Measurements from ENCODE around the gene PFKFB2. TPM values are rescaled to one million over a fixed set of nuclear protein-coding genes. Genes with fewer than 3 reads are reported as not detected.

PFKFB2 gene
- total RNA-seq = 1 to 10 TPM; 2.3 to 4.6 (median 3.8) TPM
- 1 to 10 TPM in 1 of 2 donors, under 1 TPM in 1; 0.64 to 2.2 TPM for polyA plus RNA-seq
- total RNA-seq = 17.6 reads per million, percentile 47 among the genes with 10 or more reads in this experiment

DNA sequence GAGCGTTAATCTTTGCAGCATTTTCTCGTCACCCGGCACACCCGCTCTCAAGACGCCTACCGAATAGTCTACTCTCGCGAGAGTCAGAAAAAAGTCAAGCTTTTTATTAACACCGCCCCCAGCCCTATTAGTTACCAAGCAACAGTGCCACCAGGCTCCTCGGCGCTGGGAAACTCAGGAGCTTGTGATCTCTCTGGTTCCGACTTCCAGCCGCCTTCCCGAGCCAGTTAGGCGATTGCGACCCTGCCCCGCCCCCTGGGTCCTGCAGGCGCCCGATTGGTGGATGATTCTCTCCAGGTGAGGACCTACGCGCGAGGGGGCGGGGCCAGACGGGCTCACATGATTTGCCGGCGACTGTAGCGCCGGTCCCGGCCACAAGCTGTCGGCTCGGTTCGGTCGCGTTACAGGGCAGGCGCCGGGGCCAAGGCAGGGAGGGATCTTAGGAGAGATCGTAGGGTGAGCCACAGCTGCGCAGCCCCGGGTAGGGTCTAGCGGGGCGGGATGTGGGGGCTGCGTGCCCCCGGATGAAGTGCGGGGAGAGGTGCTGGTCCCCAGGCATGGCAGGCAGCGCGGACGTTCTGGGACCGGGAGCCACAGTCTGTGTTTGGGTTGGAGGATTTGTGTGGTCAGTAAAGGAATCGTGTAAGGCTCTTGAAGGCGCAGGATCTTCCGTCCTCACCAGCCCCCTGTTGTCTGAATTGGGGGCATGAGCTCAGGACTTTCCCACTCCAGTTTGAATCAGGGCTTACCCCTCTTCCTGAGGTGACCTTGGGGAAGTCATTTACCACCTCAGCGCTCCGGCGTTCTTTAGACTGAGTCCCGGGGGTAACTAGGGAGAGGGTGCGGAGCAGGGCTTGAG is at the start of gene PFKFB2:
Gene PFKFB2, plus strand, starts transcription at position 365 of the 859 bp plus-strand sequence. CDS start 1,443 bp downstream, outside the sequence.
- CTCF ChIA-PET = interaction anchor here (0.7 to 1.9 kb wide), 6 partner anchors 21 to 144 kb away, joined by 3 to 9 read pairs (median 5); partner anchors contain the start of gene C4BPB
- no peaks in the 10 kb centered on the region for H3K27me3 ChIP-seq (ENCODE audit: control insufficient read depth in 2 of 2, insufficient read depth in 2 of 2, low read length in 2 of 2)
- H3K4me3 Mint-ChIP-seq = peak within 1 kb of the TSS; percentile 95 to 100 (median 98)
- H3K9me3 Mint-ChIP-seq = peaks cover 0 to 2% (median 0%) of the 10 kb centered on the region in 11 donors
- DNase-seq = peak; percentile 93 to 97 (median 96)
- POLR2A ChIA-PET = interaction anchor here (0.7 to 2.1 kb wide), 6 partner anchors 17 to 268 kb away, joined by 3 to 10 read pairs (median 3); partner anchors contain the start of genes C4BPB and CD55
- peak within 1 kb of the TSS; percentile 72 for H3K27ac ChIP-seq (ENCODE audit: low read depth, low read length)
- H3K9me3 ChIP-seq (ENCODE audit: control insufficient read depth in 2 of 3, low read length in 3 of 3) = no peaks in the 10 kb centered on the region
- intact Hi-C loops (cut with micrococcal nuclease) = loop anchor here (1.0 to 5.0 kb wide), 8 partner anchors 18 to 819 kb away; partner anchors contain the start of genes FCMR (in 2 of the 2), IKBKE (in 1 of the 2) and MAPKAPK2 (in 1 of the 2)
- H3K36me3 Mint-ChIP-seq = peaks cover 0 to 12% (median 3%) of the 10 kb centered on the region in 5 donors
- peaks cover 25 to 54% (median 49%) of the 10 kb centered on the region in 7 donors for H3K4me1 Mint-ChIP-seq
- H3K36me3 ChIP-seq (ENCODE audit: control insufficient read depth in 2 of 3, insufficient read depth in 3 of 3, low read length in 3 of 3) = peaks cover 0 to 19% (median 10%) of the 10 kb centered on the region in 3 experiments
- peaks cover 0 to 12% (median 0%) of the 10 kb centered on the region in 5 donors for H3K27me3 Mint-ChIP-seq
- H3K4me1 ChIP-seq (ENCODE audit: control insufficient read depth in 2 of 2, insufficient read depth in 2 of 2, low read length in 2 of 2) = peaks cover 11 to 16% of the 10 kb centered on the region in 2 donors
- H3K27ac Mint-ChIP-seq = peak within 1 kb of the TSS; percentile 86 to 100 (median 97)
- ATAC-seq = peak; percentile 93
- peak within 1 kb of the TSS; percentile 85 for H3K4me3 ChIP-seq (ENCODE audit: low read length)

- H3K4me1 Mint-ChIP-seq = peaks cover 0 to 8% (median 4%) of the 10 kb centered on the region in 7 donors
- ATAC-seq (peak; percentile 67), DNase-seq (peak in 5 of 9 donors; percentile 7 to 28 (median 22))
- peak overlapping the region in 1 of 10 donors; percentile 53 for H3K4me3 Mint-ChIP-seq
- H3K27me3 Mint-ChIP-seq = peaks cover 0 to 26% (median 6%) of the 10 kb centered on the region in 5 donors
- no peak overlapping the region for H3K4me3 ChIP-seq (ENCODE audit: low read length)
- H3K4me1 ChIP-seq (ENCODE audit: control insufficient read depth in 2 of 2, insufficient read depth in 2 of 2, low read length in 2 of 2) = no peaks in the 10 kb centered on the region
- no peak overlapping the region for H3K27ac ChIP-seq (ENCODE audit: low read depth, low read length)
- no peaks in the 10 kb centered on the region for H3K36me3 ChIP-seq (ENCODE audit: control insufficient read depth in 2 of 3, insufficient read depth in 3 of 3, low read length in 3 of 3)
- no peaks in the 10 kb centered on the region for H3K9me3 Mint-ChIP-seq
- no peaks in the 10 kb centered on the region for H3K27me3 ChIP-seq (ENCODE audit: control insufficient read depth in 2 of 2, insufficient read depth in 2 of 2, low read length in 2 of 2)
- H3K9me3 ChIP-seq (ENCODE audit: control insufficient read depth in 2 of 3, low read length in 3 of 3) = no peaks in the 10 kb centered on the region
- H3K36me3 Mint-ChIP-seq = no peaks in the 10 kb centered on the region
- intact Hi-C loops (cut with micrococcal nuclease) = loop anchor here (1.0 to 5.0 kb wide), 3 partner anchors 72 to 279 kb away; no protein-coding TSS in a partner anchor
- POLR2A ChIA-PET = interaction anchor here (0.6 kb wide), 1 partner anchor 177 kb away, joined by 3 read pairs; no protein-coding TSS in a partner anchor
- peak overlapping the region in 1 of 9 donors; percentile 36 for H3K27ac Mint-ChIP-seq
- CTCF ChIA-PET = interaction anchor here (0.8 to 1.1 kb wide), 7 partner anchors 16 to 534 kb away, joined by 3 to 4 read pairs (median 3); partner anchors contain the start of gene IKBKE
Measured at GRCh38 chr1:207004931-207005830, 47.9 kb upstream of the PFKFB2 start.

GRCh38 chr1:207006083-207006482 is 47.0 kb upstream of the PFKFB2 start:
- H3K27ac Mint-ChIP-seq = no peak overlapping the region
- CTCF ChIA-PET = interaction anchor here (0.8 to 1.0 kb wide), 3 partner anchors 24 to 280 kb away, joined by 3 to 4 read pairs (median 3); no protein-coding TSS in a partner anchor
- intact Hi-C loops (cut with micrococcal nuclease) = loop anchor here in 1 of 2 donors (5.0 kb wide), 1 partner anchor 71 kb away; no protein-coding TSS in a partner anchor
- no peaks in the 10 kb centered on the region for H3K9me3 Mint-ChIP-seq
- no peak overlapping the region for H3K4me3 ChIP-seq (ENCODE audit: low read length)
- POLR2A ChIA-PET = no interaction called here
- DNase-seq (no peak), ATAC-seq (no peak)
- no peaks in the 10 kb centered on the region for H3K9me3 ChIP-seq (ENCODE audit: control insufficient read depth in 2 of 3, low read length in 3 of 3)
- H3K36me3 ChIP-seq (ENCODE audit: control insufficient read depth in 2 of 3, insufficient read depth in 3 of 3, low read length in 3 of 3) = no peaks in the 10 kb centered on the region
- no peak overlapping the region for H3K27ac ChIP-seq (ENCODE audit: low read depth, low read length)
- H3K4me1 ChIP-seq (ENCODE audit: control insufficient read depth in 2 of 2, insufficient read depth in 2 of 2, low read length in 2 of 2) = no peaks in the 10 kb centered on the region
- H3K27me3 Mint-ChIP-seq = peaks cover 0 to 30% (median 6%) of the 10 kb centered on the region in 5 donors
- no peaks in the 10 kb centered on the region for H3K27me3 ChIP-seq (ENCODE audit: control insufficient read depth in 2 of 2, insufficient read depth in 2 of 2, low read length in 2 of 2)
- H3K36me3 Mint-ChIP-seq = no peaks in the 10 kb centered on the region
- H3K4me1 Mint-ChIP-seq = peaks cover 0 to 8% (median 4%) of the 10 kb centered on the region in 7 donors
- no peak overlapping the region for H3K4me3 Mint-ChIP-seq

DNA sequence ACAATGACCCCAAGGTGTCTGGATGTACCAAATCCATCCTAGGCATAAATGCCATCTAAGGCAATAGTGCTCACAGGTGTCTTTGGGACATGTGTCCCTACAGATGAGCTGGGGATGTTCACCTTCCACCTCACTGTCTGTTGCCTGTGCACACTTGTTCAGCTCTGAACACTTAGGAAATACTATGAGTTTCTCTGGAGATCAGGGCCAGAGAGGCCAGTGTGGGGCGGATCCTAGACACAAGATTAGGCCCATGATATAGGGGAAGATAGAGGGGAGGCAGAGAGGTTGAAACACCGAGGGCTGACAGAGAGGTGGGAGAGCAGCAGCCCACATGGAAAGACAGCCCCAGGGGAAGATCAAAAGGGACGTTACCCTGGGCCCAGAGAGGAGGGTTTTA is 46.2 kb upstream of the PFKFB2 start:
- Histone ChIP-seq H3K27me3 (ENCODE audit: control insufficient read depth in 2 of 2, insufficient read depth in 2 of 2, low read length in 2 of 2) (no peaks in the 10 kb centered on the region), H3K9me3 (ENCODE audit: control insufficient read depth in 2 of 3, low read length in 3 of 3) (no peaks in the 10 kb centered on the region), H3K27ac (ENCODE audit: low read depth, low read length) (no peak overlapping the region), H3K36me3 (ENCODE audit: control insufficient read depth in 2 of 3, insufficient read depth in 3 of 3, low read length in 3 of 3) (no peaks in the 10 kb centered on the region), H3K4me1 (ENCODE audit: control insufficient read depth in 2 of 2, insufficient read depth in 2 of 2, low read length in 2 of 2) (no peaks in the 10 kb centered on the region), H3K4me3 (ENCODE audit: low read length) (no peak overlapping the region)
- Mint-ChIP-seq H3K27ac (no peak overlapping the region), H3K27me3 (peaks cover 2 to 37% (median 8%) of the 10 kb centered on the region in 5 donors), H3K4me3 (no peak overlapping the region), H3K36me3 (no peaks in the 10 kb centered on the region), H3K4me1 (peaks cover 0 to 8% (median 4%) of the 10 kb centered on the region in 7 donors), H3K9me3 (no peaks in the 10 kb centered on the region)
- ChIA-PET CTCF (no interaction called here), POLR2A (no interaction called here)
- DNase-seq (no peak), ATAC-seq (no peak)
- intact Hi-C loops (cut with micrococcal nuclease) = loop anchor here in 1 of 2 donors (5.0 kb wide), 1 partner anchor 70 kb away; no protein-coding TSS in a partner anchor

GRCh38 chr1:207007352-207008033 is 45.6 kb upstream of the PFKFB2 start:
- no peaks in the 10 kb centered on the region for H3K27me3 ChIP-seq (ENCODE audit: control insufficient read depth in 2 of 2, insufficient read depth in 2 of 2, low read length in 2 of 2)
- H3K9me3 Mint-ChIP-seq = no peaks in the 10 kb centered on the region
- ChIA-PET CTCF (no interaction called here), POLR2A (no interaction called here)
- H3K27ac ChIP-seq (ENCODE audit: low read depth, low read length) = no peak overlapping the region
- intact Hi-C loops (cut with micrococcal nuclease) = loop anchor here in 1 of 2 donors (5.0 kb wide), 1 partner anchor 70 kb away; no protein-coding TSS in a partner anchor
- ATAC-seq (no peak), DNase-seq (no peak)
- H3K4me3 Mint-ChIP-seq = no peak overlapping the region
- no peak overlapping the region for H3K27ac Mint-ChIP-seq
- H3K4me1 ChIP-seq (ENCODE audit: control insufficient read depth in 2 of 2, insufficient read depth in 2 of 2, low read length in 2 of 2) = no peaks in the 10 kb centered on the region
- no peaks in the 10 kb centered on the region for H3K36me3 ChIP-seq (ENCODE audit: control insufficient read depth in 2 of 3, insufficient read depth in 3 of 3, low read length in 3 of 3)
- peaks cover 0 to 8% (median 4%) of the 10 kb centered on the region in 7 donors for H3K4me1 Mint-ChIP-seq
- H3K4me3 ChIP-seq (ENCODE audit: low read length) = no peak overlapping the region
- no peaks in the 10 kb centered on the region for H3K9me3 ChIP-seq (ENCODE audit: control insufficient read depth in 2 of 3, low read length in 3 of 3)
- peaks cover 6 to 42% (median 14%) of the 10 kb centered on the region in 5 donors for H3K27me3 Mint-ChIP-seq
- no peaks in the 10 kb centered on the region for H3K36me3 Mint-ChIP-seq
